GM10266 (cell line): ENCODE results near the gene CPVL.
"Not testable (repeated sequence)": the region's sequence is repeated elsewhere in the genome, so short reads cannot be mapped to it uniquely, and the experiment has no call there.

Experiments used
- DNase-seq: peaks from one replicate; pipeline ENCODE4 v3.0.0; 2012; ENCODE audit errors: extremely low spot score
- TF ChIP-seq, protein P1 (sequence below): IDR thresholded peaks from 2 replicates; pipeline ENCODE4 v1.5.1; 2012; ENCODE audit warnings: mild to moderate bottlenecking, low read depth; ENCODE audit not compliant: control insufficient read depth, insufficient read depth; ENCODE audit errors: missing control alignments

Gene CPVL

DNA sequence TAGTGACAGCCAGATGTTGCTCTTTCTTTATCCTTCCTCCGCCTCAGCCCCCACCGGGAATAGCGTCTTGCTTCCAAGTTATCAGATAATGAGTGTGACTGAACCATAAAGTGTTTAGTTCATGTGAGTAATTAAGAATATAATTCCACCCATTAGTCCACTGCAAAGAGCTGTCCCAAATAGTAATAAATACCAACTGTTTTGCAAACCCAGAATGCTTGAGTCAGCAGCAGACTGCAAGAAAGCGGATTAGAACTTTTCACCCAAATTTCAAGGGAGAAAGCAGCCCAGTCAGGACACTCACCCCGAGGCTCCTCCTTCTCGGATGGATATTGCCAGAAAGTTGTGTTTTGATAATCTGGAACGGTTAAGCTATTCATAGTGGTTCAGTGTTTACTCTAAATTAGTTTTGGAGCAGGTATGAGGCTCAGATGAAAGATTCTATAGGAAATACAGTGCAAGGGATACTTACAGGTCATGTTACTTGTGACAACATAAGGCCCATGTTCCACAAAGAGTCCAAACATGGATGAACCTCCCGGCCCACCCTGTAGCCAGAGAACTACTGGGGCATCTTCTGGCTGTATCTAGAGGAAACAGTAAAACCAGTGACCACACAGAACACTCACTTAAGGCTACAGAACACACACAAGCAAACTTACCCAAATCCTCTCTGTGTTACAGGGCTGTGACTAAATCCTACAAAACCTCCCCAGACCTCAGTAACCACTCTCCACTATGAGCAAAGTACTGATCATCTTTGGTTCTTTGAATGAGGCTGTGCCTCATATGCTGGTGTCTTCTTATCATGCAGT lies 50.5 kb downstream of the CPVL start:
- no peak for DNase-seq
- TF ChIP-seq, protein P1, sequence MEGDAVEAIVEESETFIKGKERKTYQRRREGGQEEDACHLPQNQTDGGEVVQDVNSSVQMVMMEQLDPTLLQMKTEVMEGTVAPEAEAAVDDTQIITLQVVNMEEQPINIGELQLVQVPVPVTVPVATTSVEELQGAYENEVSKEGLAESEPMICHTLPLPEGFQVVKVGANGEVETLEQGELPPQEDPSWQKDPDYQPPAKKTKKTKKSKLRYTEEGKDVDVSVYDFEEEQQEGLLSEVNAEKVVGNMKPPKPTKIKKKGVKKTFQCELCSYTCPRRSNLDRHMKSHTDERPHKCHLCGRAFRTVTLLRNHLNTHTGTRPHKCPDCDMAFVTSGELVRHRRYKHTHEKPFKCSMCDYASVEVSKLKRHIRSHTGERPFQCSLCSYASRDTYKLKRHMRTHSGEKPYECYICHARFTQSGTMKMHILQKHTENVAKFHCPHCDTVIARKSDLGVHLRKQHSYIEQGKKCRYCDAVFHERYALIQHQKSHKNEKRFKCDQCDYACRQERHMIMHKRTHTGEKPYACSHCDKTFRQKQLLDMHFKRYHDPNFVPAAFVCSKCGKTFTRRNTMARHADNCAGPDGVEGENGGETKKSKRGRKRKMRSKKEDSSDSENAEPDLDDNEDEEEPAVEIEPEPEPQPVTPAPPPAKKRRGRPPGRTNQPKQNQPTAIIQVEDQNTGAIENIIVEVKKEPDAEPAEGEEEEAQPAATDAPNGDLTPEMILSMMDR: no peak

DNA sequence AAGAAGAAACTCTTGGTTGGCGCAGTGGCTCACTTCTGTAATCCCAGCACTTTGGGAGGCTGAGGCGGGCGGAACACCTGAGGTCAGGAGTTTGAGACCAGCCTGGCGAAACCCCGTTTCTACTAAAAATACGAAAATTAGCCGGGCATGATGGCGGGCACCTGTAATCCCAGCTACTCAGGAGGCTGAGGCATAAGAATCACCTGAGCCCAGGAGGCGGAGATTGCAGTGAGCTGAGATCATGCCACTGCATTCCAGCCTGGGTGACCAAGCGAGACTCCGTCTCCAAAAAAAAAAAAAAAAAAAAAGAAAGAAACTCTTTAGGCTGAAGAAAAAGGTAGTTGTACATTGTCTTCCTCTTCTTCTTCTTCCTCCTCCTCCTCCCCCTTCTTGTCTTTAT lies 53.2 kb downstream of the CPVL start:
- not testable (repeated sequence) for DNase-seq

DNA sequence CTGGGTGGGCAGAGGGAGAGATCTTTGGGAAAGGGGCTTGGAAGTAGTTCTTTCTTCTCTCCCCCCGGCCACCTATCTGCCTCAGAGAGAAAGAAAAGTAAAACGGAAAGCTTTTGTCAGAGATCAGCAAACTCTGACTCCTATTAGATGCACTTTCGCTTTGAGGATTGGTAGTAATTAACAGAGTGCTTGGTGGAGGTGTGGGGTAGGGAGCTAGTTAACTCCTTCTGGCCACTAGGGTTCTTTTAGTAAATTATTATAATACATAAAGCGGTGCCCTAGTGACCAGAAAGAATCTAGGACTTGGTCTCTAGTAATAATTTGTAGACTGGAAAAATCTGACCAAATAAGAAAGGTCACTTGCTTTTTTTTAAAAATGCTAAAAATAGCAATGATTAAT lies 54.6 kb downstream of the CPVL start:
- TF ChIP-seq, protein P1: no peak
- peak; percentile 71 for DNase-seq

DNA sequence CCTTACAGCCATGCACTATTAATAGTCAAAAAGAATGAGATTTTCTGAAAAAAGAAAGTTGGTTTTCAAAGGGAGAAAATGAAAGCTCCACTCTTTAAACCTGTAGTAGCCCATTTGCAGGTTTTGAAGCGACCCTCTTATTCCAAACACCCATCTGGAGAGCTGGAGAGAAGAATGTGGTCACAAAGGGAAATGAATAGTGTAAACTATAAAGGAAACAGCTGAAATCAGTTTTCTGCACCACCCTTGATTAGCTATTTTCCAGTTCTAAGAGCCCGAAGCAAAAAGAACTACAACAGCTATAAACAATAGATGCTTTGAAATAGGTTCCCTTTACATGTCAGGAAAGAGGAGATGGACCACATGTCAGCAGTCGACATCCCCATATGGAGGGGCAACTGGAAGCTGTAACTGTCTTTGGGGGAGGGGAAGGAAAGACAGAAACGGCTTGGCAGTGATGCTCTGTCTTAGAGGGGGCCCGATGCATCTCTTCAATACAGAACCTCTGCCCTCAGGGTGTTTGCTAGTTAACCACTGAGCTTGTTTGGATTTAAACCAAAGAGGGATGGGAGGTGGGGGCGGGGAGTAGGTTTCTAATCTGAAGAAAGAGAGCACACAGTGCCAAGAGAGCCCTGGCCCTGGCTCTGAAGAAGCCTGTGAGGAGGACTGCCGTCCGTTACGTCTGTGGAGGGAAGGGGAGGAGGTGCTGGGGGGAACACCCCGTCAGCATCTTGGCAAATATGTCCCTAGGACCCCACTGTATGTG lies 55.3 kb downstream of the CPVL start:
- DNase-seq: peak; percentile 6
- TF ChIP-seq, protein P1: no peak

DNA sequence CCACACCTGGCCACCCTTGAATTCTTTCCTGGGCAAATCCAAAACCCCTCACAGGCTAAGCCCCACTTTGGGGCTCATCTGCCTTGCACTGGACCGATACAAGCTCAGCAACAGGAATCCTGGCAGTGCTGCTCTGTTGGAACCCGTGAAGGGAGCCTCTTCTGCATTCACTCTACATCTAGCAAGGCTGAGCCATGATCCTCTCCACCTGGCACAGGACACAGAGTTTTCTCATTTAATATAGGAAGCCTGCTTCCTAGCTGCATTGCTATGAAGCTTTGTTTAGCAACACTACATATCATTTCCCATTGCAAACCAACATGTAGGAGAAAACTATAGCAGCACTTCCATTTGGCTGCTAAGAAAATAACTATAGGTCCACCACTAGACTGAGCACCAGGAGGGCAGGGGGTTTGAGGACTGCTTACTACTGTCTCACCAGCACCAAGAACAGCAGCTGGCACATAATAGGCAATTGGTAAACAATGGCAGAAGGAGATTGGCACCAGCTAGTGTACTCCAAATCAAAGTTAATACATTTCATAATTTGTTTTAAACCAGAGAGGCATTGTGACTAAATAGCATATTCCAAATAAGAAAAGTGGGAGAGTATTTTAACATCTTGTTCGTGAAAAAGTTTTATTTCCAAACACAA lies 56.1 kb downstream of the CPVL start:
- no peak for DNase-seq
- TF ChIP-seq, protein P1: no peak

DNA sequence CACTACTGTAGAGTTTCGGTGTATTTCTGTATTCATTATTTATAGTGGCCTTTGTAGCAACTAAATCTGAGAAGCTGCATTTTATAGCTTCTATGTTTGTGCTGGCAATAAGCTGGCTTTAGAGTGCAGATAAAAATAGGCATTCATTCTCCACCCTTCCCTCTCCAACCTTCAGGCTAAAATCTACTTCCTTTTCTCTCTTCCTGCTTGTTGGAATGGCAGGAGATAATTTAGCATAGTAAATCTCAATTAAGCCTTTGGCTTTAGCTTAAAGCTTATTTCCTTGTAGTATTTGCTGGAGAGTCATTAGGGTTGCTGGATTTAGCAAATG lies 58.5 kb downstream of the CPVL start:
- TF ChIP-seq, protein P1: no peak
- no peak for DNase-seq

DNA sequence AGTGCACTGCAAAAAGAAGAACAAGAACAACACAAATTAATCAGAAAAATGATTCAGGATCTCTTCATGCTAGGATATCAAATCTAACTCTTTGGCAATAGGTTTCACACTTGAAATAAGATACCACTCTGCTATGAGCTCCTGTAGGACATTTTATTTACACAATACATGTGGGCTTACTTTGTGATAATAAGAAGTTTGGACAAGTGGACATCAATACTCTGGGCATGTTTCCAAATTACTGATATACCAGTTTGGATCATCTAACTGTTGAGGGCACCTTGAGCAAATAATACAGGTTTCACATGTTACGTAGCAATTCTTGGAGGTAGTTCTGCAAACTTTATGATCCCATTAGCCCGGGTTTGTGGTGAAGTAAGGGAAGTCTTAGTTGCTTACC lies 59.8 kb downstream of the CPVL start:
- TF ChIP-seq, protein P1: no peak
- no peak for DNase-seq
